DMS 273 (cell line): ENCODE measurements around the gene CCL20.
"Not testable (repeated sequence)": the region's sequence is repeated elsewhere in the genome, so short reads cannot be mapped to it uniquely, and the experiment has no call there.

Source experiments
- DNase-seq: peaks from one replicate; lab custom pipeline; 2025; ENCODE audit not compliant: unreplicated experiment; lab: John Stamatoyannopoulos, UW

The CCL20 gene

GRCh38 chr2:227834423-227834822 lies 20.8 kb downstream of the CCL20 start:
- DNase-seq, result no peak

DNA sequence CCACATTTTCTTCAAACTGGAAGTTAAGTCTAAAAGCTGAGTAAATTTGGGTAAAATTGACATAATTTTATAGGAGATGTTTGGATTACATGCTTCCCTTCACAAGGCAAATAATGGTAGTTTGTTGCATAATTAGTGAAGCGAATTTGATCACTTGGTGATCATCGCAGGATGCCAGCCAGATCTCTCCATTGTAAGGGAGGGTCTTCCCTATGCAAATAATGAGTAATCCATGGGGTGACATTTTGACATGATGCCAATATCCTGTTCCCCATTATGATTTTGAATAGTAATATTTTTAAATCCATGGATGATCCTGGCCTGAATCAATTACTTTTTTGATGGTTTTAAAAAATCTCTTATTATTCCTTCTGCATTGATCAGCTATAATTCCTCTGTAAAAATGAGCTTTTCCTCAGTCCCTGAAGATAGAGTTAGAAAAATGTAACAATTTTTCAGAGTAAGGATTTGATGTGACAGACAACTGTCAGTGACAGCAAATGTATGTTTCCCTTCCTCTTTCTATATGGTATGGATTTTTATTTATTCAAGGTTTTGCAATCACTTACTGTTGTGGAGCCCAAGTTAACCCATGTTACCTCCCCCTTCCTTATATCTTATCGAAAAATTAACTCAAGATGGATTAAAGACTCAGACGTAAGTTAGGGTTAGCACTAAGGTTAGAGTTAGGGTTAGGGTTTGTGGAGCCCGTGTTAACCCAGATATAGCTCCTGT lies 21.4 kb downstream of the CCL20 start:
- no peak for DNase-seq

DNA sequence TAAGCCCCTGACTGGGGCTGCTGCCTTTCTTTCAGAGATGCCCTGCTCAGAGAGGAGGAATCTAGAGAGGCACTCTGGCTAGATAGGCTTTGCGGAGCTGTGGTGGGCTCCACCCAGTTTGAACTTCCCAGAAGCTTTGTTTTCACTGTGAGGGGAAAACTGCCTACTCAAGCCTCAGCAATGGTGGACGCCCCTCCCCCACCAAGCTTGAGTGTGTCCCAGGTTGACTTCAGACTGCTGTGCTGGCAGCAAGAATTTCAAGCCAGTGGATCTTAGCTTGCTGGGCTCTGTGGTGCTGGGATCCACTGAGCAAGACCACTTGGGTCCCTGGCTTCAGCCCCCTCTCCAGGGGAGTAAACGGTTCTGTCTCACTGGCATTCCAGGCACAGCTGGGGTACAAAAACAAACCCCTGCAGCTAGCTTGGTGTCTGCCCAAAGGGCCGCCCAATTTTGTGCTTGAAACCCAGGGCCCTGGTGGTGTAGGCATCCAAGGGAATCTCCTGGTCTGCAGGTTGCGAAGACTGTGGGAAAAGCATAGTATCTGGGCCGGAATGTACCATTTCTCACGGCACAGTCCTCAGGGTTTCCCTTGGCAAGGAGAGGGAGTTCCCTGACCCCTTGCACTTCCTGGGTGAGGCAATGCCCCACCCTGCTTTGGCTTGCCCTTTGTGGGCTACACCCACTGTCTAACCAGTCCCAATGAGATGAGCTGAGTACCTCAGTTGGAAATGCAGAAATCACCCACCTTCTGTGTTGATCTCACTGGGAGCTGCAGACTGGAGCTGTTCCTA lies 25.9 kb downstream of the CCL20 start:
- DNase-seq, result not testable (repeated sequence)

DNA sequence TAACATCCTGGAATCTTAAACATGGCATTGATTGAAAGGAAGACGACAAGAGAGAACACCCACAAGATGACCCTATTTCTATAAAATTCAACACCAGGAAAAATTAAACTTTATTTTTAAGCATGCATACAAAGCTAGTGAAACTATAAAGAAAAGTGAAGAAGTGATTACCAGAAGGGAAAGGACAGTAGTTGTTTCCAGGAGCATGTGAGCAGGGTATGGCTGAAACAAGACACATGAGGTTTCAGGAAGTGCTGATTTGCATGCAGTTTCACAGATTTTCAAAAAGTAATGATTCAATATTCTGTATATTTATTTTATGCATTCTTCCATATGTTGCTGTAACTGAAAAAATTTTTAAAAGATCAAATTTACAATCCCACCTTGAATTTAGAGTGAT lies 33.2 kb downstream of the CCL20 start:
- DNase-seq, result no peak

- no peak for DNase-seq
Observed at GRCh38 chr2:227848146-227848545, 34.5 kb downstream of the CCL20 start.

DNA sequence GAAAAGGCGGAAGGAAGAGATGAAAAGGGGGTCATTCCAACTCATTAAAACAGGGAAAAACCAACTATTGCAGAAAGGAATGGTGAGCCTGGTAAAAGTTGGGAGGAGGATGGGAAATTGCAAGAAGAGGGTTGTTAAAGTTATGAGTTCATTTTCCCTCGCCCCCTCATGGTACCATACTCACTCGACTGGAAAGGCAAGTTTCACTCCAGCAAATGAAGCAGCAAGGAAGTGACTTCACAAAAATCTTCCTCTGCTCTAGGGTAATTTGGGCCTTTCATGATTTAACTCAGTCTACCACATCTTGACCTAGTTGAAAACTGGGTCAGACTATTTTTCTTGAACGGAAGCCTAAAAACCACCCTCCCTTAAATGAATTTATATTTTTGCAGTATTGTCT lies 34.9 kb downstream of the CCL20 start:
- DNase-seq, result no peak

- peak; percentile 30 for DNase-seq
Observed at GRCh38 chr2:227849906-227850305, 36.3 kb downstream of the CCL20 start.

DNA sequence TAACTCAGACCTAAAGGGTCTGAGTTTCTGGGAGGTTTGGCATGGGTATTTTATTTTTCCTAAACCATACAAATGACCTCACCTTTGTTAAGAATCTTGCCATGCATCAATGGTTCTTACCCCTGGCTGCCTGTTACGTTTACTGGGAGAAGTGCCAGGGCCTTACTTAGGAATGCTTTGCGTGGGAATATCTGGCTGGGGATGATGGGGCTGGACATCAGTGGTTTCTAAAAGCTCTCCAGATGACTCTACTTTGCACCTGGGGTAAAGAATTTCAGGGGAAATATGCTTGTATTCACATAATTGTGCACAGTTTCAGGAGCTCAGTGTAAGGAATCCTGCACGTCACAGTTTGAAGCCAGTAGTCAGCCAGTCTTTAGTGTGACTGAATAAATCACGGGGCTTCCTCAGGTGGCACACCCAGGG lies 39.6 kb downstream of the CCL20 start:
- peak; percentile 53 for DNase-seq

DNA sequence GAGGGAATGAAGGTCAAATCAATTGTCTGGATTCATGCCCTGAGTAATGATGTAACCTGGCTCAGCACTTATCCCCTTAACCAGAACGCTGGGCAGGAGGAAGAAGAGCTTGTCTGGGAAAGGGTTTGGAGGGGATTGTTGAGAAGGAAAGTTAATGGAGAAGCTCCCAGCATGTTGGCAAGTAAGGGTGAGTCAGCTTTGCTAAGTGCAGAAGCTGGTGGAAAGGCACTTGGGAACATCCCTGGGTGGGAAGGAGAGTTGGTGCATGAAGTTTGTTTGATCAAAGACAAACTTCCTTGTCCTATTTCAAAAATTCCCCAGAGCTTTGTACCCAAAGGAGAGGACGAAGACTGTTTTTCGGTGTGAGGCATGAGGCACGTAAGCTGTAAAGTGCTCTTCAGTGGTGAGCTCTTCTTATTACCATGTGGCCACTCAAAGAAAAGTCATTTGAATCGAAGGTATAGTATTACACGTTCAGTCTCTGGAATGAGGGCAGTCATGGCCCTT lies 40.2 kb downstream of the CCL20 start:
- no peak for DNase-seq

DNA sequence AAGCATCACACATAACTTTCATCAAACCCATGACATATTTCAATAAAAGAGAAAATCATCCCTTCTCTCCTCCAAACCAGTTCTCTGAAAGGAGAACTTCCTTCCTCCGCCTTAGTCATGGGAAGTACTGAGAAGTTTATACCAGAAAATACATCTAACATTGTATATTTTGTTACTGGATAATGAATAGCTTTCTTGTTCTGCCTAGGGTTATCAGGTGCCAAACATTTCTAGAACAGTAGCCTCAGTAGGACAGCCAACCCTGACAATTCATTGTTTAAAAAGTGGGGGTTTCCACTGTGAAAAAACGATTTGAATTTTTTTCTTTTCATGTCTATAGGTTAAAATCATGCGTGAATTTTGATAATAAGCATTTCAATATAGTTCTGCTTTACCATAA lies 41.8 kb downstream of the CCL20 start:
- DNase-seq, result no peak

GRCh38 chr2:227856697-227857096 lies 43.1 kb downstream of the CCL20 start:
- DNase-seq, result no peak

- DNase-seq, result no peak
Observed at GRCh38 chr2:227860221-227860641, 46.6 kb downstream of the CCL20 start.

DNA sequence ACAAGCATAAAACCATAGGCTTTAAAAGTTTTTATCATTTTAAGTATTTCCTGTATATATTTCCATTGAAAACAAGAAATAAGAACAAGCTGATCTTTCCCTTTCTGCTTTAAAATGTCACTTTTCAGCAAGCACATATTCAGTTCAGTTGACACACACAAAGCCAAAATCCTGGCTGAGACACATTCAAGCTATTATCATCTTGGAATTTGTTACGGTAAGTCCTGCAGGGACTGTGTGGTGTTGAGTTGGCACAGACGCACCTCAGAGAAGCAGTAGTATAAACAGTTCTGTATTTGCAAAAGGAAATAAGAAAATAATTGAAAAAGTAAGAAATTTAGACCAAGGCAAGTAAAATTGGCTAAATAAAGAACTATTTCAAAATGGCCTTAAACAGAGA lies 47.4 kb downstream of the CCL20 start:
- DNase-seq, result no peak

DNA sequence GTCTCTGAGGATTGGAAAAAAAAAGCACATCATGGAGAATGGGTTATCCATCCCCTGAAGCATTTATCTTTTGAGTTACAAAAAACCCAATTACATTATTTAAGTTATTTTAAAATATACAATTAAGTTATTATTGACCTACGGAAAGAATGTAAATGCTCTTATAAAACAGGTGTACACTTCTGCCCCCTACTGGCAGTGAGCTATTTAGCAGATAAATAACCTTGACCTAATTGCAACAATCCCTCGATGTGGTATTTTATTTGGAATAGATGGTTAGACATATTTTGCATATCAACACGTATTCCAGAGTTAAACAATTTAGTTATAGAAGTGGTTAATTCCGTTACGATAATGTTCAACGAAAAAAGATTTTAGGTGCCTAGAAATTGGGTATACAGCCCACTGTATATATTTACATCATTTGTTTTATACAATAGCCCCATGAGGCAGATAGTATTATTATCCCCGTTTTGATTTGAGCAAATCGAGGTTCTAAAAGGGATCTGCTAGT lies 48.6 kb downstream of the CCL20 start:
- DNase-seq, result peak; percentile 68

DNA sequence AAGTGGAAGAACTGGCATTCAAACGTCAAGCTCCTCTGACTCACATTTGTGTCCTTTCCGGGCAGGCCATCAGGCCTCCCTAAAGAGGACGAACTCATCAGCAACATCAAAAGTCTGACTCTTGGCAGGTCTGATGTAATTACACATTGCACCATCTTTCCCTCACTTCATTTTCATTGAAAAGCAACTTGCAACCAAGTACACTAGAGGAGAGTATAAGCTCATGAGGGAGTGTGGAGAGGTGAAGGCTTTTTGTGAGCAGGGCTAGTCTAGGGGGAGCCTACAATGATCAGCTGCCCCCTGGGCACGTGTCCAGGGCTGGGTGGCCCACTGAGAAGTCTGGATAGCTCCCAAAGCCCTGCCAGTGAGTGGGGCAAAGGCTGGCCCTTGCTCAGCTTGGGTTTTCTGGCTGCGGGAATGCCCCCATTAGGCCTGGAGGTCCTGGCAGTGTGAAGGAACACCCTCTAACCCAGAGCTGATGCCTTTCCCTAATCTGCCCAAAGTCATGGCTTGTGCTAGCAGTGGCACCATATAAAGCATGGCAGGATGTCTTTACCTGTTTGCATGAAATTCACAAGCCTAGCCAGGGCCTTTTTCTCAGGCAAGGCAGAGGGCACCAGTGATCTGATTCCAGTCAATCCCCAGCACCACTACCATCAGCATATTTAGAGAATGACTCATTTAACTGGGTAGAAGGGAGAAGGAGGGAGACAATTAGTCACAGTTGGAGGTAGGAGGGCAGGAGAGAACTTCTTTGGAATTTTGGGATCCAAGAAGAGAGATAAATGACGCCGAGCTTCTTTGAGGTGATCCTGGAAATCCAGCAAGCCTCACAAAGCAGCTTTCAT lies 49.3 kb downstream of the CCL20 start:
- no peak for DNase-seq

GRCh38 chr2:227864161-227864756 lies 50.6 kb downstream of the CCL20 start:
- no peak for DNase-seq

- no peak for DNase-seq
Observed at GRCh38 chr2:227865291-227865690, 51.6 kb downstream of the CCL20 start.
